SHP77 (cell line): ENCODE measurements around the gene USP54.
"Not testable (repeated sequence)": the region's sequence is repeated elsewhere in the genome, so short reads cannot be mapped to it uniquely, and the experiment has no call there.

Source experiments
- DNase-seq, 2 experiments: peaks; one replicate each; lab custom pipeline; 2025; lab: John Stamatoyannopoulos, UW

Gene USP54

GRCh38 chr10:73589563-73590126 is 1.5 kb downstream of the USP54 start:
- no peak for DNase-seq

DNA sequence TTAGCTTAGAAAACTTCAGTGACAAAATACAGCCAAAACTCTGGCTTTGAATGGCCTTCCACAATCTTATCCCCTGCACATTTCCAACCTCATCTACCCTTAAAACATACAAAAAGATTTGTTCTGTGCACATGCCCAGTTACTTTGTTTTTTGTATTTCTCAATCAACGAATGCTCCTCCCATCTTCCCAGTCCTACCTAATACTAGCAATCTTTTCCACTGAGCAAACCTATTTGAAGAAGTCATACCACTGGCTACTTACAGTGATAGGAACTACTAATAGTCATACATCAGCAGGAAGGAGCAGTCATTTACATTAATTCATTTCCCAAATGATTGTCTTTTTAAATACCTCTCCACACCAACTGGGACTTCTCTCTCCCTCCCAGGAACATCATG is 2.5 kb downstream of the USP54 start:
- DNase-seq: no peak

- DNase-seq: no peak
Measured at GRCh38 chr10:73586583-73586984, 4.6 kb downstream of the USP54 start.

GRCh38 chr10:73585327-73585726 is 5.8 kb downstream of the USP54 start:
- no peak for DNase-seq

- DNase-seq: no peak
Measured at GRCh38 chr10:73584737-73585136, 6.4 kb downstream of the USP54 start.

DNA sequence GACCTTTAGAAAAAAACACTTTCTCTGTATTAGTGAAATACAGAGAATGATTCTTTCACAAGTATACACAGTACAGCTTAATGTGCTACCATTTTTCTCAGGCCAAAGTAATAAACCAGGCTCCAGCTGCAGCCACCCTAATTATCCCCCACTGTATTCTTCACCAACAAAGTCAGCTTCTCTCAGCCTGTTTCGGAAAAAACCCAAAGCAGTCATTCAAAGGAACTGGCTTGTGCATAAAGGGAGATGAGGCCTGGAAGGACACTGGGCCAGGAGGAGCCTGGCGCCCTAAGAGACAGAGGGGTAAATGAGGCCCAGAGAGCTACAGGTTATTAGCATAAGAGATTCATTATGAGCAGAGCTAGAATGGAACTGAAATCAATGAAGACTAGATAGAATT is 9.2 kb downstream of the USP54 start:
- no peak for DNase-seq

GRCh38 chr10:73578927-73579326 is 12.2 kb downstream of the USP54 start:
- DNase-seq: not testable (repeated sequence)

DNA sequence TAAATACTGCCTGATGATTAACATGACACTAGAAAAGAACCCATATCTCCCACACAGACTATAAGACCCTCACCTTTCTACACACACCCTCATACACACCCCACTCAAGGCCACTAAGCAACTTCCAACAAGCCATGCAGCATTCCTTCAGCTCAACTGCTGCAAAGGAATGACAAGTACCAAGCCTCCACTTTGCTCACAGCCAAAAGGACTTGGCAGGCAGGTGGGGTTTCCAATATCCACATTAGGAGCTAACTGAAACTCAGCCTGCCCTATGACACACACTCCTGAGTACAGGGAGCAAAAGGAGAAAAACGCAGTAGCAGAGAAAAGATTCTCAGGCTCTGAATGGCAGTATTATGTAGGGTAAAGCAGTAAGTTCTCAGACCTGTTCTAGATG is 13.4 kb downstream of the USP54 start:
- DNase-seq: no peak

- DNase-seq: no peak
Measured at GRCh38 chr10:73576890-73577591, 14.1 kb downstream of the USP54 start.

GRCh38 chr10:73576178-73576889 is 14.8 kb downstream of the USP54 start:
- no peak for DNase-seq

- DNase-seq: not testable (repeated sequence)
Measured at GRCh38 chr10:73567025-73567424, 24.1 kb downstream of the USP54 start.

DNA sequence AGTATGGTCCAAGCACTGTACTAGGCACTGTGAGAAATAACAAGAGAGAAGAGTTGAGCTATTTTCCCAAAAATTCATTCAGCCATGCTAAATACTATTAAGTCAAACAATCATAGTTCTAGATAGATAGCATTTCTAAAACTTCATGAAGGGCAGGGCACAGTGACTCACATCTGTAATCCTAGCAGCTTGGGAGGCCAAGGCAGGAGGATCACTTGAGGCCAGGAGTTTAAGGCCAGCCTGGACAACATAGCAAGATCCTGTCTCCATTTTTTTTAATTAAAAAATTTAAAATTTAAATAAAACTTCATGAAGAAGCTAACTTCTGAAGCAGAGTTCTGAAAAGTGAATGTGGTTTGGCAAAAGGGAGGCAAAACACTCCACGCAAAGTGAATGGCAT is 29.9 kb downstream of the USP54 start:
- no peak for DNase-seq

- no peak for DNase-seq
Measured at GRCh38 chr10:73559590-73559989, 31.6 kb downstream of the USP54 start.

GRCh38 chr10:73556855-73557254 is 34.3 kb downstream of the USP54 start:
- no peak for DNase-seq

DNA sequence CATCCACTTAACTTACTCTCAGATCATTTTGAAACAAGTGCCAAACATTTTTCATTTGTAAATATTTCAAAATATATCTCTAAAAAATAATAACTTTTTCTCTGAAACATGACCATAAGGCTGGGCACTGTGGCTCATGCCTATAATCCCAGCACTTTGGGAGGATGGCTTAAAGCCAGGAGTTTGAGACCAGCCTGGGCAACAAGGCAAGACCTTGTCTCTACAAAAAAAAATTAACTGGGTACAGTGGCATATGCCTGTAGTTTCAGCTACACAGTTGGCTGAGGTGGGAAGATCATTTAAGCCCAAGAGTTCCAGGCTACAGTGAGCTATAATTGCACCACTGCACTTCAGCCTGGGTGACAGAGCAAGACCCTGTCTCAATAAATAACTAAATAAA is 36.4 kb downstream of the USP54 start:
- no peak for DNase-seq

GRCh38 chr10:73553761-73554160 is 37.4 kb downstream of the USP54 start:
- DNase-seq: no peak

- DNase-seq: no peak
Measured at GRCh38 chr10:73552819-73553715, 38.1 kb downstream of the USP54 start.

- no peak for DNase-seq
Measured at GRCh38 chr10:73551515-73551914, 39.6 kb downstream of the USP54 start.

DNA sequence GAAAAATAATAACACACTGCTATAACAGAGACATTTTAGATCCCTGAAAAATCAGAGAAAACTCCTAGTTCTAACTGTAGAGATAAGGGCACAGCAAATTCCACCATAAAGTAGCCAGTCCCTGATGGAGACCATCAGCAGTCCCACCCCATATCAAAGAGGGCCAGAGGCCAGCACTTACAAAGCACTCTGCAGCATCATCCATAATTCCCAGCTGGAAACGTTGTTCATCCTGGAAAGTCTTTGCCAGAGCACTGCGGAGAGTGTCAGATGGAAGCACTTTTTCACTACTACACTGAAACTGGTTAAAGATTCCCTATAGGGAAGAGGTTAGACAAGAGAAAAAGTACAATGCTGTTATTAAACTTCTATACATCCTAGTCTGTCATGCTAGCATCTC is 45.8 kb downstream of the USP54 start:
- no peak for DNase-seq

DNA sequence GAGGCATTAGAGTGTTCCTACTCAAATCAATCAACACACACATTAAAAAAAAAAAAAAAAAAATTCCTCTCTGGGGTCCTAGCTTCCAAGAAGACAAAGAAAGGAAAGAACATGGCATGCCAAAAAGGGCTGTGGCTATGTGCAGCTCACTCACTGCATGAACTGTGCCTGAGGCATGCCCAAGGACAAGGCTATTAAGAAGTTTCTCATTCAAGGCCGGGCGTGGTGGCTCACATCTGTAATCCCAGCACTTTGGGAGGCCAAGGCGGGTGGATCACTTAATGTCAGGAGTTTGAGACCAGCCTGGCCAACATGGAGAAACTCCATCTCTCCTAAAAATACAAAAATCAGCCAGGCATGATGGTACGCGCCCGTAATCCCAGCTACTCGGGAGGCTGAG is 53.4 kb downstream of the USP54 start:
- DNase-seq: no peak

DNA sequence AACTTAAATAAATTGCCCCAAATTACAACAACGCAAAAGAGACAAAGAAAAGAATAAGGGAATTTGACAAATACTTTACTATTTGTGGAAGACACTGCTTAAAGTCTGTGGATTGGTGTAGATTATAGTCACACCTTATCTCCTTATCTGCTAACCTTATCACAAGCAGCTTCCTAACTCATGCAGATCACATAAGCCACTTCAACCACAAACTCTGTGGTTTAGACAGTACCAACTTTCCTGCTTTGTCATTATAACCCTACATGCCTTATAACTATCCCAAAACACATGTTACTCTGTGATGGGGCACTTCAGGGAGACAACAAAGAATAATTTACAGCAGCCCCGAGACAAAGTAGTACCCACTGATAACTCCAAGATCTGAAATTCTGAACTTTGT is 53.9 kb downstream of the USP54 start:
- DNase-seq: no peak

DNA sequence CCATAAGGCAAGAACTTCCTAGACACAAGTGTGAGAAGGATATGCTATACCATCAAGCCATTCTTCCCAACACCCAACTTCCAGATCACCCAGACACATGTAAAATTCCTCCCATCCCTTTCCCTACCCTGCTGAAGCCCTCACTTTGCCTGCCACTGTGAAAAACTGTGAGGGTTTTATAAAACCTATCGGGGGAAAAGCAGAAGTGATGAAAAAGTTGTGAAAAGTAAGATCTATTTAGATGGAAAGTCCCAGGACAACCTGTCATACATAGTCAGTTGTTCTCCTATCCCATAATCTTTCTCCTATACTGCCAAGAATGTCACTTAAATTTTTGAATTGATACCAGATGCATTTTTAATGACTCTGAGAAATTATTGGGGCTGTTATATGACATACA is 56.3 kb downstream of the USP54 start:
- no peak for DNase-seq
